Measurements from ENCODE around the gene TRIM14.
A peak's percentile ranks its signal among the peaks of the same experiment; 100 is the strongest.

- TF ChIP-seq POLR2AphosphoS5 (IDR thresholded peaks at IDR 0.05) (peak in 1 of 3 donors; percentile 24), EP300 (IDR thresholded peaks at IDR 0.05) (no peak), POLR2A (IDR thresholded peaks at IDR 0.05) (no peak), CTCF (IDR thresholded peaks at IDR 0.05) (no peak)
Measured at GRCh38 chr9:98142182-98142907, 23.3 kb upstream of the TRIM14 start.
